Upper lobe of left lung (tissue), 4 donors: Measurements from ENCODE around the gene LAD1.

ENCODE experiments used
- CTCF ChIP-seq, 6 experiments: fragments of 450-650 bp in 4 of 6; fragments of 200-600 bp in 2 of 6; sonication (generic) in 2 of 6; IDR thresholded peaks; one replicate each; pipeline ENCODE4 v1.5.1; 2016 to 2019; ENCODE audit warnings: antibody characterized with exemption in 6 of 6
- EP300 ChIP-seq, 4 donors: sonication (generic); formaldehyde crosslinking; IDR thresholded peaks; one replicate each; pipeline ENCODE4 v1.5.1; 2017; ENCODE audit warnings: antibody characterized with exemption in 4 of 4, control low read depth in 2 of 4
- POLR2AphosphoS5 ChIP-seq, 2 donors: sonication (generic); formaldehyde crosslinking; IDR thresholded peaks; one replicate each; pipeline ENCODE4 v1.5.1; 2017; ENCODE audit warnings: antibody characterized with exemption in 2 of 2

GRCh38 chr1:201409440-201409839 lies 10.3 kb upstream of the LAD1 start:
- TF ChIP-seq CTCF (IDR thresholded peaks at IDR 0.05) (no peak), POLR2AphosphoS5 (IDR thresholded peaks at IDR 0.05) (no peak), EP300 (IDR thresholded peaks at IDR 0.05) (no peak)
